Endothelial cell of umbilical vein (primary cell): Measurements from ENCODE around the gene TRPM3. TPM values are rescaled to one million over a fixed set of nuclear protein-coding genes. Genes with fewer than 3 reads are reported as not detected.

Source experiments
- BruUV-seq: library from RNA; stranded (reverse); fragments of 400-500 nt; replicated peaks from 2 replicates; lab custom pipeline; 2021; lab: Mats Ljungman, UMichigan
- CTCF ChIA-PET: fragments of 300-600, 350-600 bp; sonication (Branson Sonifier 250); formaldehyde crosslinking; loops from one replicate; lab custom pipeline; 2021; ENCODE audit warnings: antibody characterized with exemption, inconsistent platforms; lab: Charles Lee
- POLR2A ChIA-PET: fragments of 300-600, 350-600 bp; sonication (Branson Sonifier 250); formaldehyde crosslinking; loops from one replicate; lab custom pipeline; 2021; ENCODE audit warnings: antibody characterized with exemption, inconsistent platforms; lab: Charles Lee
- DNase-seq: peaks from one replicate; pipeline ENCODE4 v3.0.0-alpha.2; 2011; ENCODE audit warnings: low read depth, low spot score
- FAIRE-seq: peaks from 2 replicates; lab custom pipeline; 2011; peaks lifted over from hg19 to GRCh38; lab: Jason Lieb, UNC
- H2AFZ ChIP-seq: 2 replicates; pipeline ENCODE4 v1.6.0; 2012; ENCODE audit warnings: low read depth, low read length, control low read depth, inconsistent platforms
- H3K27ac ChIP-seq: 2 replicates; pipeline ENCODE4 v1.5.1; 2011; ENCODE audit warnings: low read depth, mild to moderate bottlenecking, control low read depth, low read length, moderate library complexity; ENCODE audit not compliant: insufficient read depth
- H3K27me3 ChIP-seq, 2 experiments: 2 replicates each; pipeline versions ENCODE4 v1.6.0 to v1.6.1; 2011; ENCODE audit warnings: low read length in 2 of 2, mixed read lengths in 1 of 2; ENCODE audit not compliant: control insufficient read depth in 2 of 2, insufficient read depth in 2 of 2
- H3K36me3 ChIP-seq, 2 experiments: 2 replicates in 1 of 2; 3 replicates in 1 of 2; pipeline ENCODE4 v1.5.1; 2011; ENCODE audit warnings: low read length in 2 of 2, mild to moderate bottlenecking in 1 of 2, moderate library complexity in 1 of 2; ENCODE audit not compliant: control insufficient read depth in 2 of 2, insufficient read depth in 2 of 2; ENCODE audit errors: extremely low read depth in 1 of 2
- H3K4me1 ChIP-seq: 3 replicates; pipeline ENCODE4 v1.5.1; 2011; ENCODE audit warnings: mild to moderate bottlenecking, low read length; ENCODE audit not compliant: control insufficient read depth, insufficient read depth; ENCODE audit errors: extremely low read depth
- H3K4me2 ChIP-seq: 2 replicates; pipeline ENCODE4 v1.6.1; 2011; ENCODE audit warnings: low read length, control low read depth, mixed read lengths; ENCODE audit not compliant: insufficient read depth
- H3K4me3 ChIP-seq, 3 experiments: fragments of 200-600 bp in 1 of 3; sonication (generic), shearing (Covaris generic) in 1 of 3; replicated peaks in 1 of 3; 2 replicates each; pipeline ENCODE4 v1.5.1; 2011 to 2016; ENCODE audit warnings: control low read depth in 3 of 3, low read length in 3 of 3, mild to moderate bottlenecking in 2 of 3, inconsistent platforms in 1 of 3, low read depth in 1 of 3, moderate library complexity in 1 of 3; ENCODE audit not compliant: insufficient read depth in 1 of 3
- H3K79me2 ChIP-seq: 2 replicates; pipeline ENCODE4 v1.6.0; 2012; ENCODE audit warnings: low read length, inconsistent platforms; ENCODE audit not compliant: control insufficient read depth, insufficient read depth
- H3K9ac ChIP-seq: replicated peaks from 2 replicates; pipeline ENCODE3; 2011; ENCODE audit warnings: low read length, control low read depth; ENCODE audit not compliant: insufficient read depth; ENCODE audit errors: extremely low read depth
- H3K9me1 ChIP-seq: replicated peaks from 3 replicates; pipeline ENCODE4 v1.6.0; 2011; ENCODE audit warnings: mild to moderate bottlenecking, low read length; ENCODE audit not compliant: control insufficient read depth, insufficient read depth; ENCODE audit errors: extremely low read depth
- H3K9me3 ChIP-seq: replicated peaks from 2 replicates; pipeline ENCODE4 v1.5.1; 2012; ENCODE audit warnings: low read length, inconsistent platforms; ENCODE audit not compliant: control insufficient read depth, insufficient read depth
- H4K20me1 ChIP-seq: replicated peaks from 2 replicates; pipeline ENCODE3; 2011; ENCODE audit warnings: mild to moderate bottlenecking, low read length; ENCODE audit not compliant: control insufficient read depth, insufficient read depth; ENCODE audit errors: extremely low read depth
- EZH2 ChIP-seq: IDR thresholded peaks from 2 replicates; pipeline ENCODE4 v1.6.1; 2012; ENCODE audit warnings: borderline replicate concordance, low read depth, mild to moderate bottlenecking, moderate library complexity, low read length, inconsistent platforms; ENCODE audit not compliant: severe bottlenecking
- FOS ChIP-seq: IDR thresholded peaks from 2 replicates; pipeline ENCODE4 v1.6.1; 2011; ENCODE audit warnings: mild to moderate bottlenecking, low read length, moderate library complexity, borderline replicate concordance; ENCODE audit not compliant: insufficient read depth
- GATA2 ChIP-seq: IDR thresholded peaks from 2 replicates; pipeline ENCODE4 v1.7.0; 2011; ENCODE audit warnings: low read depth, mild to moderate bottlenecking, moderate library complexity, mixed read lengths, low read length; ENCODE audit not compliant: insufficient read length, insufficient read depth
- JUN ChIP-seq: IDR thresholded peaks from 2 replicates; pipeline ENCODE4 v1.6.1; 2011; ENCODE audit warnings: borderline replicate concordance, low read depth; ENCODE audit not compliant: insufficient read length, insufficient read depth
- MYC ChIP-seq: IDR thresholded peaks from one replicate; pipeline ENCODE4 v1.6.1; 2011; ENCODE audit warnings: mild to moderate bottlenecking, low read depth, low read length
- POLR2A ChIP-seq: IDR thresholded peaks from 2 replicates; pipeline ENCODE4 v1.6.1; 2012; ENCODE audit warnings: low read depth, mild to moderate bottlenecking, control low read depth, low read length
- POLR2AphosphoS5 ChIP-seq: IDR thresholded peaks from 2 replicates; pipeline ENCODE4 v1.6.1; 2012; ENCODE audit warnings: low read depth, mild to moderate bottlenecking, control low read depth, low read length, moderate library complexity; ENCODE audit not compliant: insufficient read depth
- dilution Hi-C: fragments of 300-500 bp; cut with MboI; formaldehyde crosslinking; loops from one replicate; pipeline ENCODE4 v1.15.0; 2019; ENCODE audit warnings: low sequenced_read_pairs; ENCODE audit not compliant: extremely low pct_ligation_motif_present
- intact Hi-C: fragments of 100-400 bp; cut with micrococcal nuclease; formaldehyde crosslinking; loops from one replicate; pipeline ENCODE4 v1.10.0; 2022
- polyA plus RNA-seq, 4 experiments: library from polyadenylated mRNA; depleted of rRNA in 3 of 4; stranded (reverse) in 3 of 4; unstranded in 1 of 4; fragments of >200 nt; gene quantifications; 2 replicates each; pipeline versions ENCODE4 v1.2.1 to v1.2.3, GENCODE V29; 2011 to 2012; ENCODE audit warnings: missing spikeins in 1 of 4
- total RNA-seq: library from RNA; stranded (reverse); gene quantifications from 2 replicates; pipeline ENCODE4 v1.2.3, GENCODE V29; 2021
- TF ChIP-seq, protein P1 (sequence below): IDR thresholded peaks from 2 replicates; pipeline ENCODE4 v1.6.1; 2011; ENCODE audit not compliant: insufficient read depth, insufficient read length
- TF ChIP-seq, protein P2 (sequence below), 2 donors: IDR thresholded peaks; 1 replicate in 1 of 2; 2 replicates in 1 of 2; pipeline ENCODE4 v1.5.1; 2011; ENCODE audit warnings: low read length in 2 of 2, mild to moderate bottlenecking in 2 of 2, moderate library complexity in 2 of 2, control low read depth in 1 of 2, inconsistent platforms in 1 of 2, low read depth in 1 of 2; ENCODE audit not compliant: insufficient read depth in 1 of 2; ENCODE audit errors: extremely low read depth in 1 of 2

TRPM3 gene
- total and polyA plus RNA-seq, 2 donors (not counting 3 experiments of a cell fraction or from before 2014, with no cell fraction given) = 0.17 to 0.33 TPM

DNA sequence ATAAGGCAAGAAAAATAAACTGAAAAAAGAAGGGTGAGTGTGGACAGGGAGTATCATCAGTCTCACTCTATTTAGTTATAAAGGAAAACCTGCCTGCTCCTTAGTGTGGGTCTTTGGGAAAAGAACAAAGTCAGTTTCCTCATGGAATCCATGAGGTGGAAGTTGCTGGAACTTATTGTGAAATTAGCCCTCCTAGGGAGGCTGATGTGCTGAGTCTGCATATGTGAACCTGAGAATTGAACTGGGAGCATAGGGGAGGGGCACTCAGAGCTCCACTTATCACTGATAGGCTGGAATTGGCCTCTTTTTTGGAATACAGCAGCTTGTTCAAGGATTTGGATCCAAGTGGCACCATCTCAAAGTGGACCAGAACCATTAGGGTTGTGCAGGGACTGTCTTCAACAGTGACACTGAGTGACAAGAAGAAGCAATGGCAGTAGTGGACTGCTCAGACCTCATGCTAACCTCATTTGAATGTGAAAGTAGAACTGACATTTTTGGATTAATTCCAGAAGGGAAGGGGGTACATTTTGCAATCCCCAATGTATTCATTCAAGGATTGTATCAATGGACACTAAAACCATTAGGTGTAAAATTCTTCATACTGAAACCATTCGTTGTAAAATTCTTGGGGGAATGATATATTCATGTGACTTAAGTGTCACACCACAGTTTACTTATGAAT is 603.4 kb downstream of the TRPM3 start:
- H3K4me3 ChIP-seq = no peak overlapping the region
- H3K36me3 ChIP-seq = no peaks in the 10 kb centered on the region
- CTCF ChIA-PET = interaction anchor here (1.0 kb wide), 1 partner anchor 8 kb away, joined by 3 read pairs; no protein-coding TSS in a partner anchor
- H4K20me1 ChIP-seq = no peaks in the 10 kb centered on the region
- H3K79me2 ChIP-seq = no peaks in the 10 kb centered on the region
- DNase-seq (no peak), FAIRE-seq (no peak)
- no peak overlapping the region for H3K27ac ChIP-seq
- no peak overlapping the region for H3K4me2 ChIP-seq
- no peaks in the 10 kb centered on the region for H3K4me1 ChIP-seq
- POLR2A ChIA-PET = no interaction called here
- no TSS peak for BruUV-seq
- H3K9me3 ChIP-seq = no peaks in the 10 kb centered on the region
- no peaks in the 10 kb centered on the region for H3K9me1 ChIP-seq
- H3K27me3 ChIP-seq = no peaks in the 10 kb centered on the region
- no peak for TF ChIP-seq POLR2AphosphoS5
- TF ChIP-seq, protein P1, sequence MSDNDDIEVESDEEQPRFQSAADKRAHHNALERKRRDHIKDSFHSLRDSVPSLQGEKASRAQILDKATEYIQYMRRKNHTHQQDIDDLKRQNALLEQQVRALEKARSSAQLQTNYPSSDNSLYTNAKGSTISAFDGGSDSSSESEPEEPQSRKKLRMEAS = no peak
- TF ChIP-seq MYC = no peak
- no peak for TF ChIP-seq POLR2A
- no peak for TF ChIP-seq FOS
- no peak for TF ChIP-seq EZH2
- no peak for TF ChIP-seq GATA2
- TF ChIP-seq JUN = no peak
- TF ChIP-seq, protein P2, sequence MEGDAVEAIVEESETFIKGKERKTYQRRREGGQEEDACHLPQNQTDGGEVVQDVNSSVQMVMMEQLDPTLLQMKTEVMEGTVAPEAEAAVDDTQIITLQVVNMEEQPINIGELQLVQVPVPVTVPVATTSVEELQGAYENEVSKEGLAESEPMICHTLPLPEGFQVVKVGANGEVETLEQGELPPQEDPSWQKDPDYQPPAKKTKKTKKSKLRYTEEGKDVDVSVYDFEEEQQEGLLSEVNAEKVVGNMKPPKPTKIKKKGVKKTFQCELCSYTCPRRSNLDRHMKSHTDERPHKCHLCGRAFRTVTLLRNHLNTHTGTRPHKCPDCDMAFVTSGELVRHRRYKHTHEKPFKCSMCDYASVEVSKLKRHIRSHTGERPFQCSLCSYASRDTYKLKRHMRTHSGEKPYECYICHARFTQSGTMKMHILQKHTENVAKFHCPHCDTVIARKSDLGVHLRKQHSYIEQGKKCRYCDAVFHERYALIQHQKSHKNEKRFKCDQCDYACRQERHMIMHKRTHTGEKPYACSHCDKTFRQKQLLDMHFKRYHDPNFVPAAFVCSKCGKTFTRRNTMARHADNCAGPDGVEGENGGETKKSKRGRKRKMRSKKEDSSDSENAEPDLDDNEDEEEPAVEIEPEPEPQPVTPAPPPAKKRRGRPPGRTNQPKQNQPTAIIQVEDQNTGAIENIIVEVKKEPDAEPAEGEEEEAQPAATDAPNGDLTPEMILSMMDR (IDR thresholded peaks at IDR 0.05; ENCODE audit: extremely low read depth in 1 of 2, insufficient read depth in 1 of 2, low read depth in 1 of 2, low read length in 2 of 2) = no peak
- dilution Hi-C loops (no loop called here), intact Hi-C loops (no loop called here)
- no peak overlapping the region for H3K9ac ChIP-seq
- no peak overlapping the region for H2AFZ ChIP-seq
